H1 (cell line): Measurements from ENCODE around the gene MOK. TPM values are rescaled to one million over a fixed set of nuclear protein-coding genes. Genes with fewer than 3 reads are reported as not detected.
"Not testable (repeated sequence)": the region's sequence is repeated elsewhere in the genome, so short reads cannot be mapped to it uniquely, and the experiment has no call there.

Source experiments
- CTCF ChIA-PET: fragments of 300-600 bp; sonication (Branson Sonifier 250); formaldehyde crosslinking; loops from one replicate; lab custom pipeline; 2021; ENCODE audit not compliant: partially characterized antibody; lab: Charles Lee
- POLR2A ChIA-PET: fragments of 300-600 bp; sonication (Branson Sonifier 250); formaldehyde crosslinking; loops from one replicate; lab custom pipeline; 2021; ENCODE audit warnings: inconsistent platforms; ENCODE audit not compliant: partially characterized antibody; lab: Charles Lee
- DNase-seq, 2 experiments: peaks; one replicate each; pipeline versions ENCODE4 v3.0.0 to v3.0.0-alpha.2; 2010 to 2022; ENCODE audit warnings: low spot score in 2 of 2, low read depth in 1 of 2, mixed read lengths in 1 of 2
- FAIRE-seq: peaks from 2 replicates; lab custom pipeline; 2011; peaks lifted over from hg19 to GRCh38; lab: Jason Lieb, UNC
- H2AFZ ChIP-seq: 2 replicates; pipeline ENCODE4 v1.8.1; 2012; ENCODE audit warnings: low read length, inconsistent platforms
- H2AK5ac ChIP-seq: 2 replicates; pipeline ENCODE4 v1.6.1; 2013; ENCODE audit warnings: low read depth, low read length
- H2BK120ac ChIP-seq: replicated peaks from 2 replicates; pipeline ENCODE3; 2013; ENCODE audit warnings: low read depth, low read length, inconsistent platforms
- H2BK12ac ChIP-seq: 2 replicates; pipeline ENCODE4 v1.6.1; 2013; ENCODE audit warnings: low read depth, low read length
- H2BK15ac ChIP-seq: 2 replicates; pipeline ENCODE4 v1.6.1; 2013; ENCODE audit warnings: low read length
- H2BK20ac ChIP-seq: 2 replicates; pipeline ENCODE4 v1.6.1; 2013; ENCODE audit warnings: low read length
- H2BK5ac ChIP-seq: 2 replicates; pipeline ENCODE4 v1.6.1; 2013; ENCODE audit warnings: low read depth, low read length
- H3K14ac ChIP-seq: 2 replicates; pipeline ENCODE4 v1.6.1; 2013; ENCODE audit warnings: inconsistent platforms; ENCODE audit not compliant: insufficient read length
- H3K18ac ChIP-seq: 2 replicates; pipeline ENCODE4 v1.6.1; 2013; ENCODE audit warnings: low read length; ENCODE audit errors: extremely low read depth
- H3K23ac ChIP-seq: 2 replicates; pipeline ENCODE4 v1.6.1; 2013; ENCODE audit warnings: inconsistent platforms; ENCODE audit not compliant: insufficient read length
- H3K23me2 ChIP-seq: 2 replicates; pipeline ENCODE4 v1.6.1; 2013; ENCODE audit warnings: low read depth, low read length
- H3K27ac ChIP-seq: 2 replicates; pipeline ENCODE4 v1.6.1; 2011; ENCODE audit warnings: low read depth, low read length, inconsistent platforms
- H3K27me3 ChIP-seq, 4 experiments: replicated peaks in 1 of 4; 1 replicate in 1 of 4; 2 replicates in 3 of 4; pipeline versions ENCODE4 v1.6.1 to v1.8.1; 2011 to 2013; ENCODE audit warnings: low read length in 3 of 4, mild to moderate bottlenecking in 3 of 4, inconsistent platforms in 2 of 4, mixed read lengths in 2 of 4, moderate library complexity in 1 of 4; ENCODE audit not compliant: control insufficient read depth in 3 of 4, insufficient read depth in 3 of 4; ENCODE audit errors: extremely low read depth in 1 of 4
- H3K36me3 ChIP-seq, 4 experiments: 2 replicates each; pipeline versions ENCODE4 v1.6.1 to v1.8.1; 2011 to 2013; ENCODE audit warnings: mild to moderate bottlenecking in 4 of 4, low read length in 3 of 4, moderate library complexity in 2 of 4, control low read depth in 1 of 4, inconsistent platforms in 1 of 4; ENCODE audit not compliant: insufficient read depth in 4 of 4, control insufficient read depth in 2 of 4
- H3K4ac ChIP-seq: replicated peaks from 2 replicates; pipeline ENCODE3; 2013; ENCODE audit warnings: low read length, low read depth, mixed read lengths, inconsistent platforms; ENCODE audit not compliant: insufficient read length
- H3K4me1 ChIP-seq, 4 experiments: replicated peaks in 1 of 4; 1 replicate in 1 of 4; 2 replicates in 3 of 4; pipeline versions ENCODE4 v1.6.1 to v1.8.1; 2011 to 2013; ENCODE audit warnings: low read length in 3 of 4, inconsistent platforms in 2 of 4, mixed read lengths in 1 of 4; ENCODE audit not compliant: insufficient read depth in 4 of 4, control insufficient read depth in 3 of 4
- H3K4me2 ChIP-seq, 2 experiments: 2 replicates each; pipeline versions ENCODE4 v1.6.1 to v1.8.1; 2011 to 2013; ENCODE audit warnings: low read depth in 2 of 2, low read length in 2 of 2, control low read depth in 1 of 2, inconsistent platforms in 1 of 2, mild to moderate bottlenecking in 1 of 2; ENCODE audit not compliant: insufficient read depth in 1 of 2
- H3K4me3 ChIP-seq, 4 experiments: fragments of 200-600, 300-600 bp in 1 of 4; sonication (generic), shearing (Covaris generic), sonication (Bioruptor Twin) in 1 of 4; 2 replicates each; pipeline versions ENCODE4 v1.5.1 to v1.8.1; 2011 to 2016; ENCODE audit warnings: low read length in 4 of 4, low read depth in 3 of 4, control low read depth in 2 of 4, inconsistent platforms in 2 of 4, mild to moderate bottlenecking in 2 of 4, mixed read lengths in 1 of 4, moderate library complexity in 1 of 4; ENCODE audit not compliant: insufficient read depth in 2 of 4; ENCODE audit errors: extremely low read depth in 1 of 4
- H3K56ac ChIP-seq: replicated peaks from 2 replicates; pipeline ENCODE3; 2013; ENCODE audit warnings: low read depth, mild to moderate bottlenecking, mixed read lengths, low read length, inconsistent platforms; ENCODE audit not compliant: insufficient read length
- H3K79me1 ChIP-seq: 2 replicates; pipeline ENCODE4 v1.6.1; 2013; ENCODE audit warnings: low read depth, low read length, control low read depth
- H3K79me2 ChIP-seq, 2 experiments: 2 replicates each; pipeline versions ENCODE4 v1.6.1 to v1.8.1; 2012 to 2013; ENCODE audit warnings: low read length in 2 of 2, mild to moderate bottlenecking in 2 of 2, inconsistent platforms in 1 of 2; ENCODE audit not compliant: insufficient read depth in 2 of 2, control insufficient read depth in 1 of 2
- H3K9ac ChIP-seq, 4 experiments: replicated peaks in 1 of 4; 1 replicate in 1 of 4; 2 replicates in 3 of 4; pipeline versions ENCODE4 v1.6.1 to v1.8.1; 2011 to 2013; ENCODE audit warnings: low read depth in 3 of 4, low read length in 3 of 4, control low read depth in 2 of 4, mild to moderate bottlenecking in 2 of 4, moderate library complexity in 2 of 4, inconsistent platforms in 1 of 4; ENCODE audit errors: extremely low read depth in 1 of 4
- H3K9me3 ChIP-seq, 2 experiments: 2 replicates each; pipeline versions ENCODE4 v1.6.1 to v1.8.1; 2012 to 2013; ENCODE audit warnings: mild to moderate bottlenecking in 2 of 2, moderate library complexity in 2 of 2, control low read depth in 1 of 2, inconsistent platforms in 1 of 2, low read depth in 1 of 2, low read length in 1 of 2, mixed read lengths in 1 of 2; ENCODE audit not compliant: insufficient read depth in 2 of 2
- H4K20me1 ChIP-seq, 2 experiments: replicated peaks in 1 of 2; 2 replicates each; pipeline versions ENCODE3 to v1.8.1; 2011 to 2013; ENCODE audit warnings: inconsistent platforms in 2 of 2, low read length in 2 of 2, mild to moderate bottlenecking in 1 of 2; ENCODE audit not compliant: insufficient read depth in 2 of 2, control insufficient read depth in 1 of 2
- H4K5ac ChIP-seq: 2 replicates; pipeline ENCODE4 v1.6.1; 2013; ENCODE audit warnings: low read length, low read depth, mixed read lengths, inconsistent platforms; ENCODE audit not compliant: insufficient read length
- H4K8ac ChIP-seq: 2 replicates; pipeline ENCODE4 v1.8.0; 2013; ENCODE audit warnings: mild to moderate bottlenecking, moderate library complexity, low read length, inconsistent platforms; ENCODE audit not compliant: insufficient read depth; ENCODE audit errors: extremely low read depth
- H4K91ac ChIP-seq: replicated peaks from 2 replicates; pipeline ENCODE3; 2013; ENCODE audit warnings: low read length, mixed read lengths, inconsistent platforms; ENCODE audit not compliant: insufficient read length
- WGBS, 2 experiments: shearing (Covaris generic) in 1 of 2; methylation state at CpG; one replicate each; pipeline versions ENCODE4 v1.1.6 to v1.1.7; 2013 to 2015; ENCODE audit warnings: low lambda C conversion rate in 2 of 2, mixed read lengths in 2 of 2, inconsistent platforms in 1 of 2, low coverage in 1 of 2, missing lambda C conversion rate in 1 of 2; ENCODE audit not compliant: insufficient replicate concordance in 2 of 2, insufficient coverage in 1 of 2, insufficient read length in 1 of 2; ENCODE audit errors: extremely low coverage in 1 of 2, missing lambda C conversion rate in 1 of 2; 5-methylcytosine and 5-hydroxymethylcytosine counted together
- polyA plus RNA-seq, 7 experiments: library from polyadenylated mRNA; depleted of rRNA in 3 of 7; stranded (reverse) in 5 of 7; unstranded in 2 of 7; fragments of >200 nt in 5 of 7; fragments of 200-250 nt in 2 of 7; gene quantifications; 1 replicate in 5 of 7; 2 replicates in 1 of 7; 4 replicates in 1 of 7; pipeline versions ENCODE4 v1.2.1 to v1.2.3, GENCODE V29; 2011 to 2013; ENCODE audit warnings: missing spikeins in 2 of 7, mixed read lengths in 2 of 7
- total RNA-seq: library from RNA; stranded (reverse); fragmentation: NEBNext Ultra II Directional; extraction: Animal tissue kit (Norgen Biotek cat#: 25700); gene quantifications from 2 replicates; pipeline ENCODE4 v1.2.1, GENCODE V29; 2021

The MOK gene
- total and polyA plus RNA-seq, 2 of the 8 experiments (the other 6 are each of a cell fraction or from before 2014, with no cell fraction given): 2.1 to 2.5 TPM

DNA sequence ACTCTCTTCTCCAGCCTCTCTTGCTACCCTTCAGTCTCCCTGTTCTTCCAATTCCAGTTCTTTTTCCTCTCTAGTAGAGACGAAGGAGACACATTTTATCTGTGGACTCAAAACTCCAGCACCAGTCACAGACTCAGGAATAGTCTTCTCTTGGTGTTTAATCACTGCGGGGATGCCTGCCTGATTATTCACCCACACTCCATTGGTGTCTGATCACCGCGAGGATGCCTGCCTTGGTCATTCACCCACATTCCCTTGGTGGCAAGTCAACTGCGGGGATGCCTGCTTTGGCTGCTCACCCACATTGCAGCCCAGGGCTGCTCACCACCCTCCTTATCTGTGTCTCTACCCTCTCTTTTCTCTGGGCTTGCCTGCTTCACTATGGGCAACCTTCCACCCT is 64.5 kb downstream of the MOK start:
- H3K23ac ChIP-seq, H3K27me3 ChIP-seq, H3K4ac ChIP-seq, POLR2A ChIA-PET, DNase-seq, H2BK12ac ChIP-seq, H4K91ac ChIP-seq, H3K23me2 ChIP-seq, H3K56ac ChIP-seq, H3K79me2 ChIP-seq, CTCF ChIA-PET, H4K5ac ChIP-seq, H4K20me1 ChIP-seq, H2AK5ac ChIP-seq, H2BK120ac ChIP-seq, H2BK15ac ChIP-seq, H2BK20ac ChIP-seq, H3K4me3 ChIP-seq, H3K79me1 ChIP-seq, H3K18ac ChIP-seq, H3K4me1 ChIP-seq, H3K27ac ChIP-seq, FAIRE-seq, H3K9me3 ChIP-seq, H3K36me3 ChIP-seq, H3K14ac ChIP-seq, H3K4me2 ChIP-seq, H4K8ac ChIP-seq, H3K9ac ChIP-seq, H2AFZ ChIP-seq, H2BK5ac ChIP-seq: not testable (repeated sequence)
- 87% methylated on average over 5 of the region's 5 CpGs; no CpG with 5 or more reads in 1 of the 2 experiments for WGBS, 2 experiments
